ENCODE measurements around the gene THPO.

The THPO gene

DNA sequence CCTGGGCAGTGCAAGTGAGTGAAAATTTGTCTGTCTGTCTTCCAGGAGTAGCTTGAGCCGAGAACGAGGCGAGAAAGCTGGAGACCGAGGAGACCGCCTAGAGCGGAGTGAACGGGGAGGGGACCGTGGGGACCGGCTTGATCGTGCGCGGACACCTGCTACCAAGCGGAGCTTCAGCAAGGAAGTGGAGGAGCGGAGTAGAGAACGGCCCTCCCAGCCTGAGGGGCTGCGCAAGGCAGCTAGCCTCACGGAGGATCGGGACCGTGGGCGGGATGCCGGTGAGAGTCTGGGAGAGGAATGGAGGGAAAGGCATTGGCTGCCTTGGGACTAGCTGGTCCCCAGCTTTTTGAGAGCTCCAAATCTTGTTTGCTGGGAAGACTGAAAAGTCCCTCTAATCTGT is 50.8 kb downstream of the THPO start:
- no peak for DNase-seq

- no peak for DNase-seq
Observed at GRCh38 chr3:184325715-184326369, 52.2 kb downstream of the THPO start.

- DNase-seq: no peak
Observed at GRCh38 chr3:184325269-184325668, 52.7 kb downstream of the THPO start.

DNA sequence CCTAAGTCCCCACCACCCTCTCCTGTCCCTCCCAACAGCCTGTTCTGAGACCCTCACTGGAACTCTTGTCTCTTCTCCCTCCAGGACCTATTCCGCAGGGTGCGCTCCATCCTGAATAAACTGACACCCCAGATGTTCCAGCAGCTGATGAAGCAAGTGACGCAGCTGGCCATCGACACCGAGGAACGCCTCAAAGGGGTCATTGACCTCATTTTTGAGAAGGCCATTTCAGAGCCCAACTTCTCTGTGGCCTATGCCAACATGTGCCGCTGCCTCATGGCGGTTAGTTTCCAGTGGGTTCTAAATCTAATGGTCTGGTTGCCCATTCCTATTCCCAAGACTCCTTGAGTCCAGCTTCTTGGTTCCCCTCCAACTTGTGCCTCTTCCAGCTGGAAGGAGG is 54.3 kb downstream of the THPO start:
- DNase-seq: no peak

DNA sequence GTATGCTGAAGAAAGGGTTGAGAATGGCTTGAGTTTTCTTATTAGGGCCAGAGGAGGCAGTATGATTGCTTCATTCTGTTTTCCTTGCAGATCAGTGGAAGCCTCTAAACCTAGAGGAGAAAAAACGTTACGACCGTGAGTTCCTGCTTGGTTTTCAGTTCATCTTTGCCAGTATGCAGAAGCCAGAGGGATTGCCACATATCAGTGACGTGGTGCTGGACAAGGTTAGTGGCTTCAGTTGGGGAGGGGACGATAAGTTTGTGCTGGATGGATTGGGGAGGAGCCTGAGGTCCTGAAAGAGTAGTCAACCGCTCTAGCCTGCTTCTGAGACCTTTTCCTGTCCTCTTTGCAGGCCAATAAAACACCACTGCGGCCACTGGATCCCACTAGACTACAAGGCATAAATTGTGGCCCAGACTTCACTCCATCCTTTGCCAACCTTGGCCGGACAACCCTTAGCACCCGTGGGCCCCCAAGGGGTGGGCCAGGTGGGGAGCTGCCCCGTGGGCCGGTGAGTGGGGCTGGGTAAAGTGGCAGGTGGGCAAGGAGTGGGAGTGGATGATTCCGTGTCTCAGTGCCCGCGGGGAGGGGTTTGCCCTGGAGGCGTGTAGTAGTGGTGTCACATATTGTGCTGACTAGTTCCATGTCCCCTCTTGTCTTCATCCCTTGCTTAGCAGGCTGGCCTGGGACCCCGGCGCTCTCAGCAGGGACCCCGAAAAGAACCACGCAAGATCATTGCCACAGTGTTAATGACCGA is 55.1 kb downstream of the THPO start:
- no peak for DNase-seq
